Uterus (tissue), 2 donors: ENCODE results near the gene BRK1.

Experiments
- CTCF ChIP-seq, 4 experiments: fragments of 200-600 bp in 2 of 4; fragments of 450-650 bp in 2 of 4; sonication (generic) in 2 of 4; IDR thresholded peaks; one replicate each; pipeline ENCODE4 v1.5.1; 2016 to 2019; ENCODE audit warnings: antibody characterized with exemption in 4 of 4, mild to moderate bottlenecking in 2 of 4, moderate library complexity in 1 of 4
- POLR2A ChIP-seq, 2 donors: fragments of 450-650 bp; IDR thresholded peaks; one replicate each; pipeline ENCODE4 v1.6.1; 2016; ENCODE audit warnings: antibody characterized with exemption in 2 of 2, mild to moderate bottlenecking in 1 of 2, moderate library complexity in 1 of 2

- TF ChIP-seq CTCF (IDR thresholded peaks at IDR 0.05) (no peak), POLR2A (IDR thresholded peaks at IDR 0.05) (no peak)
These were observed 21.8 kb upstream of the BRK1 start for GRCh38 chr3:10093678-10094077.
